ENCODE data around the gene GNA15. TPM values are rescaled to one million over a fixed set of nuclear protein-coding genes. Genes with fewer than 3 reads are reported as not detected.

The GNA15 gene
- total RNA-seq, 1 donor from 2014 or later, result 1.2 TPM

DNA sequence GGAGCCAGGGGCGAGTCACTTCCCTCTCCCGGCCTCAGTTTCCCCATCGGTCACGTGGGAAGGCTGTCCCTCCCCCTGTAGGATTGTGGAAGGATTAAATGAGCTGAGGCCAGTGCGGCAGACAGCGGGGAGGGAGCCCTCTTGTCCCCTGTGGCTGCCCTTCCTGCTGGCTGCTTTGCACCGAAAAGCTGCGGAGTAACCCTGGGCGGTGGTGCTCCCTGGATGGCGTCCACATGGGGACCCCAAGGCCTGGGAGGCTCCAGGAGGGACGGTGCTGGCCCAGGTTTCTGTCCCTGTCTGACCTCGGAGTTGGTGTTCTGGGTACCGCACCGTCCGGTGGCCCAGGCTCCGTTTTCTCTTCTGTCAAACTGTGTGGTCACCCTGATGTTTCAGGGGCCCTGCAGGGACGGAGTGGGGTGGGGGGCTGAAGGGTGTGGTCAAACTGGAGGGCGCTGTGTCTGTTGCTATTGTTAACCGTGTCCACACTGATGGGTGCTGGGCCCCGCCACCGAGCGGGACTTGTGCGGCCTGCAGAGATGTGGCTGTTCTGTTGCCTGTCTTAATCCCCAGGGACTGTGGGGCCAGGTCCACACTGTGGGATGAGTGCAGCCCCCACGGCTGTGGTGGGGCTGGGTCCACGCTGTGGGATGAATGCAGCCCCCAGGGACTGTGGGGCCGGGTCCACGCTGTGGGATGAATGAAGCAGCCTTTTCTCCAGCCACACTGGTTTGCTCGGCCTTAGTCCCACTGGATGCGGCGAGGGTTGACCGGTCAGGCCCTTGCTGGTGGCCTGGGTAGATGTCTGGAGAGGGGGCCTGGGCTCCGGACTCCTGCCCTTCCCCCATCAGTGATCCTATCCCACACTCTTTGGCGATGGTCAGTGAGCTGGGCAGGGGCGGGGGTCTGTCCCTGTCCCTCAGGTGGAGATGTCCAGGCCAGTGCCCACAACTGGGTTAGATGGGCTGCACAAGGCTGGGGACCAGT, 34.8 kb upstream of the GNA15 start:
- no peak overlapping the region for H3K4me3 ChIP-seq (ENCODE audit: low read depth, low read length)
- DNase-seq (ENCODE audit: low read depth), result no peak
- TF ChIP-seq, protein P1, sequence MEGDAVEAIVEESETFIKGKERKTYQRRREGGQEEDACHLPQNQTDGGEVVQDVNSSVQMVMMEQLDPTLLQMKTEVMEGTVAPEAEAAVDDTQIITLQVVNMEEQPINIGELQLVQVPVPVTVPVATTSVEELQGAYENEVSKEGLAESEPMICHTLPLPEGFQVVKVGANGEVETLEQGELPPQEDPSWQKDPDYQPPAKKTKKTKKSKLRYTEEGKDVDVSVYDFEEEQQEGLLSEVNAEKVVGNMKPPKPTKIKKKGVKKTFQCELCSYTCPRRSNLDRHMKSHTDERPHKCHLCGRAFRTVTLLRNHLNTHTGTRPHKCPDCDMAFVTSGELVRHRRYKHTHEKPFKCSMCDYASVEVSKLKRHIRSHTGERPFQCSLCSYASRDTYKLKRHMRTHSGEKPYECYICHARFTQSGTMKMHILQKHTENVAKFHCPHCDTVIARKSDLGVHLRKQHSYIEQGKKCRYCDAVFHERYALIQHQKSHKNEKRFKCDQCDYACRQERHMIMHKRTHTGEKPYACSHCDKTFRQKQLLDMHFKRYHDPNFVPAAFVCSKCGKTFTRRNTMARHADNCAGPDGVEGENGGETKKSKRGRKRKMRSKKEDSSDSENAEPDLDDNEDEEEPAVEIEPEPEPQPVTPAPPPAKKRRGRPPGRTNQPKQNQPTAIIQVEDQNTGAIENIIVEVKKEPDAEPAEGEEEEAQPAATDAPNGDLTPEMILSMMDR (conservative IDR thresholded peaks at IDR 0.05; ENCODE audit: low read depth, low read length), result no peak

DNA sequence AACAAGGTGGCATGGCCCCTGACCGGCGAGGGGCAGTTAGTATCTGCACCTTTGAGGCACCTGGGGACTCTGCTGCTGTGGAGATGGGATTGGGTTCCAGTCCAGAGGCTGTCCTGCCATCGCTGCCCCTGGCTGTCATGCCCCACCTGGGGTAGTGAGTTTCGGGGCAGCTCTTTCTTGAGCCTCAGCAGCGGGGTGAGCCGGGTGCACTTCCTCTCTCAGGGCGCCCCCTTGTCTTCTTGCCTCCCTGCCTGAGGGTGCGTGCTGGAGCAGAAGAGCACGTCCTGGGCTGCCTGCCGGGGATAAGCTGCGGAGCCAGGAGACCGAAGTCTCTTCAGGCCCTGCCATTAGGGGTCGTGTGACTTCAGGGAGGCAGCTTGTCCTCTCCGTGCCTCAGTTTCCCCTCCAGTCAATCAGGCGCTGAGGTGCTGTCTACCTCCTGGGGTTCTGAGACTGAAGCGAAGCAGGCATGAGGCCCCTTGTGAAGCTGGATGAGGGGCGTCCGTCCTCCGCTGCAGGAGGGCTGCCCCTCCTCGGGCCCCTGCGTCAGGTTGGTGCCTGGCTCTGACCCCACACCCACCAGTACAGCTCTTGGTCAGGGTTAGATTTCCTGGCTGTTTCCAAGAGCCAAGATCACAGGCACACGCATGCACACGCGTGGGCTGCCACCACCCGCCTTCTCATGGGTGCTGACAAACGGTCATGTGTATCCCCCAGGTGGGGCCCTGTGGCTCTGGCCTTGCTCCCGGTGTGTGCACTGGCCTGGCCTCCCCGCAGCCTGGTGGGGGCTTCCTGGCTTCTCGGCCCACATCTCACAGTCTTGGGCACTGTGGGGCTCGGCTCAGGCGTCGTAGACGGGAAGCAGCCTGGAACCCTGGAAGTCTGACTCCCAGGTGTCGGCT, 33.3 kb upstream of the GNA15 start:
- H3K4me3 ChIP-seq (ENCODE audit: low read depth, low read length), result no peak overlapping the region
- DNase-seq (ENCODE audit: low read depth), result no peak
- TF ChIP-seq, protein P1 (conservative IDR thresholded peaks at IDR 0.05; ENCODE audit: low read depth, low read length), result no peak

DNA sequence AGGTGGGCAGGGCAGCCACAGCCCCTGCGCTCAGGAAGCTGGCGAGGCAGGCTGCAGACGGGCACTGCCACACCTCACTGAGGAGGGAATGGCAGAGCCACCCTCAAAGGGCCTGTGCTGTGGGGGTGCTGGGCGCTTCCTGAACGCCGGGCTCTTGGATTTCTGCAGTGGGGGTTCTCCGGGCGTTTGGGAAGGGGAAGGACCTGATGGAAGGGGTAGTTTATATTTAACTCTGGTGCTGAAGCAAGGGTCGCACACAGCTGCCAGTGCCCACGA, 31.2 kb upstream of the GNA15 start:
- DNase-seq (ENCODE audit: low read depth), result no peak
- no peak overlapping the region for H3K4me3 ChIP-seq (ENCODE audit: low read depth, low read length)
- TF ChIP-seq, protein P1 (conservative IDR thresholded peaks at IDR 0.05; ENCODE audit: low read depth, low read length), result no peak

DNA sequence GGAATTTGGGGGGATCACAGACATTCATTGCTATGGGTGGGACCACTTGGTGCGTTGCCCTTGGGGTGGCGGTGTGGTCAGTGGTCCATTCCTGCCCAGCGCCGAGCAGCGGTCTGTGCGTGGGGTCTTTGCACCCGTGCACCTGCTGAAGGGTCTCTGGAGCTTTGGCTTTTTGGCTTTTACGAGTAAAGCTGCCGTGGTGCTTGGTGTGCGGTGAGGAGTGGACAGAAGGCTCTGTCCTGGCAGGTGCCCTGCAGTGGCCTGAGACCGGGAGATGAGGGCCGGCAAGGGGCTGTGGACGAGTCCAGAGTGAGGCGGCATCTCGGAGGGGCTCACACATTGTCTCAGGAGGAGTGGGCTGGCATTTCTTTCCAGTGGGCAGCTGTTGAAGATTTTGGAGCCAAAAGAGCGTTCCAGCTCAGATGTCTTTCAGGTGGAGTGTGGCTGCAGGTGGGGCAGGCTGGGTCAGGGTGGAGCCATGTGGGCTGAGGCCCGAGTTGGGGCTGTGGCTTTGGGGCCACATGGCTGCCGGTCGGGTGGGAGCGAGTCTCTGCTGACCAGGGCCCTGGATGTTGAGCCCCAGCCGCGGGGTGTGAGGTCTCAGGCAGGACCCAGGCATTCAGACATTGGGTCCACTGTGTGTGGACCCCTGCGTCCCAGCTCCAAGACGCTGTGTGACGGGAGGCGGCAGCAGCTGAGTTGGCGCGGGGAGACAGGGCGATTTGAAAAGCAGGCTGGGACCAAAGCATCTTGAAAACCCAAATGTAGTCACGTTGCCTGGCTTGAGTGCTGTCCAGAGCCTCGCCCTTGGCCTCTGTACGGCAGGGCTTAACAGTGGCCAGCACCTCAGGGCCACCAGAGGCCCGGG, 30.0 kb upstream of the GNA15 start:
- no peak for DNase-seq (ENCODE audit: low read depth)
- H3K4me3 ChIP-seq (ENCODE audit: low read depth, low read length), result no peak overlapping the region
- TF ChIP-seq, protein P1 (conservative IDR thresholded peaks at IDR 0.05; ENCODE audit: low read depth, low read length), result no peak

DNA sequence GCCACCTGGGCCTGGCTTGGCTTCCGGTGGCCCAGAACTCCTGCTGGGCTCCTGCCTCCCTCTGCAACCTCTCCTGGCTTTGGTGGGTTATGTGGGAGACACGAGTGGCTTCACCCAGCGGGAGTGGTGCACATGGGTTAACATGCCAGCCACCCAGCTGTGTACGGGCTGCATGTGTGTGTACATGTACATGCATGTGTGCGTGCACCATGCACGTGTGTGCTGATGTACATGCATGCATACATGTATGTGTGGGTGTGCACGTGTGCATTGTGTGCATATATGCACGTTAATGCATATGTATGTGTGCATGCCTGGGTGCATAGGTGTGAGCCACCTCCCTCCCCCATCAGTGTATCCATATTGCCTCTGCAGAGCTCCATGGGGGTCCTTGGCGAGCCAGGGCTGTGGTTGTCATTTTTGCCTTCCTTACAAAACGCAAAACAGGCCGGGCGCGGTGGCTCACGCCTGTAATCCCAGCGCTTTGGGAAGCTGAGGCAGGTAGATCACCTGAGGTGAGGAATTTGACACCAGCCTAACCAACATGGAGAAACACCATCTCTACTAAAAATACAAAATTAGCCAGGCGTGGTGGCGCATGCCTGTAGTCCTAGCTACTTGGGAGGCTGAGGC, 29.2 kb upstream of the GNA15 start:
- no peak overlapping the region for H3K4me3 ChIP-seq (ENCODE audit: low read depth, low read length)
- no peak for DNase-seq (ENCODE audit: low read depth)
- TF ChIP-seq, protein P1 (conservative IDR thresholded peaks at IDR 0.05; ENCODE audit: low read depth, low read length), result no peak

DNA sequence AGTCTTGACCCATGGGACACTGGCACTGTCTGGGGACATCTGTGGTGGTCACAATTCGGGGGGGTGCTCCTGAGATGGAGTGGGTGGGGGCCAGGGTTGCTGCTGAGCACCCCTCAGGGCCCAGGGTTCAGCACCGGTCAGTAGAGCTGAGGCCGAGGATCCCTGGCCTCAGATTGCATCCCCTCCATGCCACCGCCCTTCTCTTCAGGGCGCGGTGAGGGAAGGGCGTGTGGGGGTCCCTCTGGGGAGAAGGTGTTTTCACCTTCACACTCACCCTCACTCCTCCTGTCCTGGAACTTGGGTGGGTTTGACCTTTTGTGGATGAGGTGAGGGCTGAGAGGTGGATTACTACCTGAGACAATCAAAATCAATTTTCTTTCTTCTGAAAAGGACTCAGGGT, 28.2 kb upstream of the GNA15 start:
- H3K4me3 ChIP-seq (ENCODE audit: low read depth, low read length), result no peak overlapping the region
- no peak for DNase-seq (ENCODE audit: low read depth)
- TF ChIP-seq, protein P1 (conservative IDR thresholded peaks at IDR 0.05; ENCODE audit: low read depth, low read length), result no peak
